NCI-H526 treated with DMSO at 0.1 percent for 48 hours (cell line): ENCODE results near the gene MYH16.
"Not testable (repeated sequence)": the region's sequence is repeated elsewhere in the genome, so short reads cannot be mapped to it uniquely, and the experiment has no call there.

Experiments
- DNase-seq: peaks from one replicate; lab custom pipeline; 2025; lab: John Stamatoyannopoulos, UW

MYH16 gene

DNA sequence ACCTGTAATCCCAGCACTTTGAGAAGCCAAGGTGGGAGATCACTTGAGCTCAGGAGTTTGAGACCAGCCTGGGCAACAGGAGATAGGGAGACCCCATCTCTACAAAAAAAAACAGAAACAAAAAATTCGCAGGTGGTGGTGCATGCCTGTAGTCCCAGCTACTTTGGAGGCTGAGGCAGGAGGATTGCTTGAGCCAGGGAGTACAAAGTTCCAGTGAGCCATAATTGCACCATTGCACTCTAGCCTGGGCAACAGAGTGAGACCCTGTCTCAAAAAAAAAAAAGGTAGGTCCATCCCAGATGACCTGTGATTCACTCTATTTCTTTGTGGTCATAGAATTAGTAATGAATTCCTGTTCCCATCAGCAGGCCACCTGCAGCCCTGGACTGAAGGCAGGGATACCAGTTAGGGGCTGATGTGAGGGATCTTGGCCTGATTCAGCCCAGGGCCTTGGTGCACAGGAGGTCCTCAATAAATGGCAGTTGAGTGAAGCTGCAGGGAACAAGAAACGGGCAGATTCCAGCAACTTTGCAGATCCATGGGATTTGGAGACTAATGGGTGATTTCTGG, at the start of gene MYH16:
MYH16 (plus strand) TSS at position 364 of the 570 bp plus-strand sequence.
- DNase-seq = no peak

DNA sequence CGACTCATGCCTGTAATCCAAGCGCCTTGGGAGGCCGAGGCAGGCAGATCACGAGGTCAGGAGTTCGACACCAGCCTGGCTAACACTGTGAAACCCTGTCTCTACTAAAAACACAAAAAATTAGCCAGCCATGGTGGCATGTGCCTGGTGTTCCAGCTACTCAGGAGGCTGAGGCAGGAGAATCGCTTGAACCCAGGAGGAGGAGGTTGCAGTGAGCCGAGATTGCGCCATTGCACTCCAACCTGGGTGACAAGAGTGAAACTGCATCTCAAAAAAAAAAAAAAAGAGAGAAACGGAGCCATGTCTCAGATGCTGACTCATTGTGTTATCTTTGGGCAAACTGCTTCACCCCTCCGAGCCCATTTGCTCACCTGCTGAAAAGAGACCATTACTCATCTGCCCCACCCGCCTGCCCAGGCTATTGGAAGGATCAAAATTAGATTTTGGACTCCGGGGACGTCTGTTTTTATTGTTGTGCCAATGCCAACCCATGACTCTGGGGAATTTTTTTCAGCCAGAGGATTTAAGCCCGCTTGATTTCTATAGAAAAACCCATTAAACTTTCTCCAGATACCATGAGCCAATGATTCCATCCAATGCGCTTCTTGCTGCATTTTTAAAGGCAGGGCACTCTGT, 48.3 kb upstream of the MYH16 start:
- not testable (repeated sequence) for DNase-seq

DNA sequence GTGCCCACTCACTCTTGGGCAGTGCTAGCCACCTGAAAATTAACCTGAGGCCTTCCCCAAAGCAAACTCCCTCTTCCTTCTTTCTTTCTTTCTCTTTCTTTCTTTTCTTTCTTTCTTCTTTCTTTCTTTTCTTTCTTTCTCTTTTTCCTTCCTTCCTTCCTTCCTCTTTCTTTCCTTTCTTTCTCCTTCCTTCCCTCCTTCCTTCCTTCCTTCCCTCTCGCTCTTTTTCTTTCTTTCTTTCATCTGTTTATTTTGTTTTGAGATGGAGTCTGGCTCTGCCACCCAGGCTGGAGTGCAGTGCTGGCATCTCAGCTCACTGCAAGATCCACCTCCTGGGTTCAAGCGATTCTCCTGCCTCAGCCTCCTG, 47.8 kb upstream of the MYH16 start:
- DNase-seq = no peak

DNA sequence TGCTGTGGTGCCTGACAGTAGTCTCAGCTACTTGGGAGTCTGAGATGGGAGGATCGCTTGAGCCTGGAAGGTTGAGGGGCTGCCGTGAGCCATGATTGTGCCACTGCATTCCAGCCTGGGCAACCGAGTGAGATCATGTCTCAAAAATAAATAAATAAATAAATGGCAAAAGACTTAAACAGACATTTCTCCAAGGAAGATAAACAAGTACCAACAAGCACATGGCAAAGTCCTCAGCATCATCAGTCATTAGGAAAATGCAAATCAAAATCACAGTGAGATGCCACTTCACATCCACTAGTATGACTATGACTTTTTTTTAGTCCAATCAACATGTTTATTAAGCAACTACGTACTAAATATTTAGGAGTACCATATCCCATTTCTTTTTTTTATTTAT, 43.4 kb upstream of the MYH16 start:
- no peak for DNase-seq

DNA sequence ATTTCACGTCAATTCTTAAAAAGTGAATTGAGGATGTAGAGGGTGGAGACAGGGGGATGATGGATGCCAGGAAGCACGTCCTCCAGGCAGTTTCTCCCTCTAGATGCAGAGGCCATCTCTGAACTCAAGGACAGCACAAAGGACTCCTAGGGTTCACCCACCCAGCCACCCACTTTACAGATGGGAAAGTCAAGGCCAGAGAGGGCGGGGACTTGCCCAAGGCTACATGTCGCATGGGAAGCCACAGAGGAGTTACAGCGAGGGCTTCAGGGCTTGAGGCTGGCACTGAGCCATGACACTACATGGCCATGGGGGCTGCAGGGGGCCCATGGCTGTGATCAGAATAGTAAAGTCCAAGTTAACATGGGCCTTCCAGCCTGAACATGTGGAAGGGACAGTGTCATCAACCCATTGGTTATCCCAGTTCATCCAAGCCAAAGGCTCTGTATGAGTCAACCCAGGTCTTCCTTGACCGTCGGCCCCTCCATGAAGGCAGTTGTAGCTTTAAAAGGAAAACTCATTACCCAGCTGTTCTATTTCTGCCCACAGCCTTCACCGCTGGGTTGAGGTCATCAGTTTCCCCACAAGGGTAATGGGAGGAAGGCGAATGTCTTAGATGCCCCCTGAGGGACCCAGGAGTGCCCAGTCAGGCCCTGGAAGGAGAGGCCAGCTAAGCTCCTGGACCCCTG, 40.4 kb upstream of the MYH16 start:
- DNase-seq = no peak

DNA sequence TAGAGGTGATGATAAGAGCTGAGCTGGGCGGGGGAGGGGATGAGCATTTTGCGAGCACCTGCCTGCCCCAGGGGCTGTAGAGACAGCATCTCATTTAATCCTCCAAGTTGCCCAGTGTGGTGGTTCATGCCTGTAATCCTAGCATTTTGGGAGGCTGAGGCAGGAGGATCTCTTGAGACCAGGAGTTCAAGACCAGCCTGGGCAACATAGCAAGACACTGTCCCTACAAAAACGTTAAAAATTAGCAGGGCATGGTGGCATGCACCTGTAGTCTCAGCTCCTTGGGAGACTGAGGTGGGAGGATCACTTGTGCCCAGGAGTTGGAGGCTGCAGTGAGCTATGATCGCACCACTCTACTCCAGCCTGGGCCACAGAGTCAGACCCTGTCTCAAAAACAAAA, 39.7 kb upstream of the MYH16 start:
- DNase-seq = not testable (repeated sequence)

DNA sequence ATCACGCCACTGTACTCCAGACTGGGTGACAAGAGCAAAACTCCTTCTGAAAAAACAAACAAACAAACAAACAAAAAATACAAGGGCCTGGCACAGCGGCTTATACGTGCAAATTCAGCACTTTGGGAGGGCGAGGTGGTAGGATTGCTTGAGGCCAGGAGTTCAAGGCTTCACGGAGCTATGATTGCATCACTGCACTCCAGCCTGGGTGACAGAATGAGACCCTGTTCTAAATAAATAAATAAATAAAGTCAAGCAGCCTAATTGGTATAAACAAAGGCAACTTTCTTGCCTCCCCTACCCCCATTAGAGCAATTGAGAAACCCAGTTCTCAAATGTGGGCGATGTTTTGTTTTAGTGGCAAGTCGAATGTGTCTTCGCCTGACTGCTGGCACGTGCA, 38.5 kb upstream of the MYH16 start:
- DNase-seq = no peak

DNA sequence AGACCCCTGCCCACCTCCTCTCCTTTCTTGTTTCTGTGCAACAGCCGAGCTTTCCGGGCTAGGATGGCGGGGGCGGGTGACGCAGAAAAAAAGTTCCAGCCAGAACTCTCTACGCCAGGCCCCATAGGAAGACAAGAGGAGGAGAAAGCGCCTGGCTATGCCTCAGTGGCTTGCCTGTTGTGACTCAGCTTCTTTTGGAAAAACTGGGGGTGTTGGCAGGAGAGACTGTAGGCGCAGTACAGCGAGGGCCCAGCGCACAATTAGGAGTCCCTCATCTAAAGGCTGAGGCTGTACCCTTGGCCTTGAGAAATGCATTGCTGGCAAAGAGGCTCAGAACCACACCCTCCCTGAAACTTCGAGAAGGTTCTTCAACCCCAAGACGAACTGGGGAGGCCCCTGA, 36.7 kb upstream of the MYH16 start:
- DNase-seq = no peak

DNA sequence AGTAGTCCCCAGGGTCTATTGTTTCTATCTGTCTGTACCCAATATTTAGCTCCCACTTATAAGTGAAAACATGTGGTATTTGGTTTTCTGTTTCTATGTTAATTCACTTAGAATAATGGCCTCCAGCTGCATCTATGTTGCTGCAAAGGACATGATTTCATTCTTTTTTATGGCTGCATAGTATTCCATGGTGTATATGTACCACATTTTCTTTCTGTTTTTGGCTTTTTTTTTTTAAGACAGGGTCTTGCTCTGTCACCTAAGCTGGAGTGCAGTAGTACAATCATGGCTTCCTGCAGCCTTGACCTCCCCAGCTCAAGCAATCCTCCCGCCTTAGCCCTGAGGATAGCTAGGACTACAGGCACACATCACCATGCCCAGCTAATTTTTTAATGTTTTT, 34.8 kb upstream of the MYH16 start:
- DNase-seq = not testable (repeated sequence)

DNA sequence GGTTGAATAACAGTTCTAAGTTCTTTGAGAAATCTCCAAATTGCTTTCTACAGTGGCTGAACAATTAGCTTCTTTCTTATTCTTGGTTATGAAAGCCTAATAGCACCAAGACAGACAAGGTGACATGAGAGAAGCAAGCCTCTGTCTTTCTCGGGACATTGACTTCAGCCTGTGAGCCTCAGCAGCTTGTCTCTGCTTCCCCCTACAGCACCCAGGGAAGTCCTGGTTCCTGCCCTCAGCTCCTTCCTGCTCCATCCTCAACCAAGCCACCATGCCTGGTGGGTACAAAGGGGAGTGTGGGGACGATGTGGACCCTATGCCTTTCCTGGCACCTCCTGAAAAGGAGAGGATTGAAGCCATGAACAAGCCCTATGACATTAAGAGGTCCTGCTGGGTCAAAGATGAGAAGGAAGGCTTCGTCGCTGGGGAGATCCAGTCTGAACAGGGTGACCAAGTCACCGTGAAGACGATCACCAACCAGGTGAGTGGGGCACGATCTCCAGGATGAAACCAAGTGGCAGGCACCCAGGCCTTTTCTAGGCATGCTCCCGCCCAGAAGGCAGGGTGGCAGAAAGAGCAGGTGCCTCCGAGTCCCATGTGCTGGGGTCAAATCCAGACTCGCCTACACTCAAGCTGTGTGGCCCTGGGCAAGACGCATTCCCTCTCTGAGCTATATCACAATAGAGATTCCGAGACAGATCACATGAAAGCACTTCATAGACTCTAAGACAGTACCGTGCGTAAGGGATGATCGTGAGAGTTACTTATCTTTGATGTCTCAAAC, 33.9 kb upstream of the MYH16 start:
- no peak for DNase-seq

DNA sequence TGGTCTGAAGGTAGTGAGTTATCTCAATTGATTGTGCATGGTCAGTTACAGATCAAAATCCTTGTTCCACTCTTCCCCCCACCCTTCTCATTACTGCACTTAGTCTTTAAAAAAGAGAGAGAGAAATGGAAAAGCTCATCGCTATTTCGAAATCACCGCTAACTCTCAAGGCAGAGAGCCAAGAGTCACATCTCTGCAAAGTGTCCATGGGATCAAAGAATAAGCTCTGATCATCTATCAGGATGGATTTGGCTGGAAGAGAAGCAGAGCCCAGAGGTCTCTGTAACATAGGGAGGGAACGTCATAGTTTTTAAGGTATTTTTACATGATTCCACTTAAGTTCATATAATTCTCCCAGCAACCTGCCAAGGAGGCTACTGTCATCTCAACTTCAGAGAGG, 30.0 kb upstream of the MYH16 start:
- no peak for DNase-seq

DNA sequence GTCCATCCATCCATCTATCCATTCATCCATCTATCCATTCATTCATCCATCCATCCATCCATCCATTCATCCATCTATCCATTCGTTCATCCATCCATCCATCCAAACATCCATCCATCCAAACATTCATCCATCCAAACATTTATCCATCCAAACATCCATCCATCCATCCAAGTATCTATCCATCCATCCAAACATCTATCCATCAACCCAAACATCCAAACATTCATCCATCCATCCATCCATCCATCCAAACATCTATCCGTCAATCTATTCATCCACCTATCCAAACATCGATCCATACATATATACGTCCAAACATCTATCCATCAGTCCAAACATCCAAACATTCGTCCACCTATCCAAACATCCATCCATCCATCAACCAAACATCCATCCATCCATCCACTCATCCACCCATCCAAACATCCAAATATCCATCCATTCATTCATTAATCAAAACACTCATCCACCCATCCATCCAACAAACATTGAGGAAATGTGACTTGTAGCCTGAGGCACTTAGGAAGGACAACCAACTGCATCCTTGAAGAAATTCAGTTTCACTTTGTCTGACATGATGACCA, 28.8 kb upstream of the MYH16 start:
- DNase-seq = no peak

DNA sequence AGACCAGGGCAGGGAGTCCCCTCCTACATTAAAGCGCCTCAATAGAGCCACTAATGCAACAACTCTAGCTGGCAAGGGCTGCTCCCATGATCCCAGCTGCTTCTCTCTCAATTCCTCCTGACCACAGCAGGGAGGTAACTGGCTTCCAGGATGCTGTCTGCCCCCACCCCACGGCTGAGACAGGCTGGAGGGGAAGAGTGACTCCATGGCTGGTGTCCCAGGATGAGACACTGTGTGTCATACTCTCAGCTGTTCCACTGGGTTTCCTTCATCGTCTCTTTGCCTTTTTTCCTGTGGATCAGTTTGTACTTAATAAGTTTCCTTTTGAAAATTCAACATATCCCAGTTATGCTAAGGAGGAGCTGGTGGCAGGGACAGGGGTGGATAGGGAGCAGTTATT, 27.7 kb upstream of the MYH16 start:
- no peak for DNase-seq

DNA sequence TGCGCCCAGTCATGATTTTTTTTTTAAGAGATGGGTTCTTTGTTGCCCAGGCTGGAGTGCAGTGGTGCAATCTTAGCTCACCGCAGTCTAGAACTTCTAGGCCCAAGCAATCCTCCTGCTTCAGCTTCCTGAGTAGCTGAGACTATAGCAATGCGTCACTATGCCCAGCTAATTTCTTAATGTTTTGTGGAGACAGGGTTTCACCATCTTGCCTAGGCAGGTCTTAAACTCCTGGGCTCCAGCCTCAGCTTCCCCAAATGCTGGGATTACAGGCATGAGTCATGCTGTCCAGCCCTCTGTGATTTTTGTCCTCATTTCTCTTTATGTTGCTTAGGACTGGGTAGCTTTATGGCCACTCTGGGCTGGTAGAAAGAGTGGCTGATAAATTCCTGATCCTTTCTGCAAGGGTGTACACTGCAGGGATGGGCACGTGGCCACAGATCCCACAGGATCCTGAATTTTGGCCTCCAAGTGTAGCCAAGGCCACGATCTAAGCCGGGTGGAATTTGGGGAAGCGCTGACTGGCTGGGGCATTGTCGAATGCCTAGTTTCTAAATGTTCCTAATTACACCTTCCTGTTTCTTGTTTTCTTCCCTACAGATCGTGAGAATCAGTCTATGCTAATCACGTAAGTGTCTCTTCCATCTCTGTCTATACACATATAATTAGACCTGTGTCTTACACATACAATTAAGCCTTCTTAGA, 24.1 kb upstream of the MYH16 start:
- no peak for DNase-seq

DNA sequence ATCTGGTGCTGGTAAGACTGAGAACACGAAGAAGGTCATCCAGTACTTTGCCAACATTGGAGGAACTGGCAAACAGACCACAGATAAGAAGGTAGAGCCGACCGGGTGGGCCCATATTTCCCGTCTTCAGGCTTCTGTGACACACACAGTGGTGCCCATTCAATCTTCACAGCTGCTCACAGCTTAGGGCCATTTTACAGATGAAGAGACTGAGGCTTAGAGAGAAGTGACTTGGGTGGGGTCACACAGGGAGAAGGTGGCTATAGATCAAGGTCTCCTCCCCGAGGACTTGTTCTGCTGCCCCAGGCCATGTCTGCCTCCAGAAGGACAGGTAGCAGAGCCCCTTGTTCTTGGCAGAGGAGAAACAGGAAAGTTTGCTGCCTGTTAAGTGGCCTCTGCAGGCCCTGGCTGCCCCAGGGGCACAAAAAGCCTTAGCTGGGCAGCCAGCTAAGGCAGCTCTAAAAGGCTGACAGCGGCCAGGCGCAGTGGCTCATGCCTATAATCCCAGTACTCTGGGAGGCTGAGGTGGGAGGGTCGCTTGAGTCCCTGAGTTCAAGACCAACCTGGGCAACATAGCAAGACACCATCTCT, 22.6 kb upstream of the MYH16 start:
- DNase-seq = no peak

DNA sequence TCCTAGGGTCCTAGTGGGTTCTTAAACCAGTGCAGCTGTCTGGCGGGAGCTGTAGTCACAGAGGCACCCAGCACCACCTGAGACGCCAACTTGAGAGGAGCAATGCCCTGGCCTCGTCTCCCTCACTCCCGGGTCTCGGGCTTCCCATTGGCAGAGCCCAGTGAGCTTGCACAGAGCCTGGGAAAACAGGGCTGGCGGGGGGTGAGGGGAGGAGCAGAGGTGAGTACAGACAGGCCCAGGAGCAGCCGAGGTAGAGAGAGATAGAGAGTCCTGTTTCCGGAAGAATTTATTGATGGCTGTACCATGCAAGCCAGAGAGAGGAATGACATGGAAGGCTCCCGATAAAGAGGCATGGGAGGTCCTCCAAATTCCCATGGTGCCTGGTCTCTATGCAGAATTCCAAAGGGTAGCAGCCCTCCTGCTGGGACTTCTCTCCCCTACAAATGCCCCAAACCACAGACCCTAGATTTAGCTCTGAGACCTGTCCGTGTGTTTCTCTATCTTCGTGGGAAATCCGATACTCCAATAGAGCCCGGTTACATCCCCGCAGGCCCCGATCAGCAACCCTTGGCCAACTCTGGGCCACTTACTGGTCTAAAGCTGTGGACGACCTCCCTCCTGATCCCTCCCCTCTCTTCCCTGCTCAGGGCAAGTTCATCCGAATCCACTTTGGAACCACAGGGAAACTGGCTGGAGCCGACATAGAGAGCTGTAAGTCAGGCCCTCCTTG, 20.3 kb upstream of the MYH16 start:
- DNase-seq = no peak

DNA sequence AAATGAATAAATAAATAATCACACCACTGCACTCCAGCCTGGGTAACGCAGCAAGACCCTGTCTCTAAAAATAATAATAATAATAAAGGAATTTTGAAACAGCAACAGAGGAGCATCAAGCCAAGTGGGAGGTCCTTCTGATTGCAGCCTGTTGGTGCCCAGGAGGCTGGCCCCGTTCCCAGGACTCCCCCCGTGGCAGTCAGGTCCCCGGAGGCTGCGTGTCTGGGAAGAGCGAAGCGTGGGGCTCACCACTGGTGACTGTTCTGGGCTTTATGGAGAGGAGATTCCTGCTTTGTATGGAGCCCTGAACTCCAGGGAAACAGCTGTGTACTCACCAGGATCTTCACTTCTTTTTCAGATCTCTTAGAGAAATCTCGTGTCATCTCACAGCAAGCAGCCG, 19.3 kb upstream of the MYH16 start:
- no peak for DNase-seq

DNA sequence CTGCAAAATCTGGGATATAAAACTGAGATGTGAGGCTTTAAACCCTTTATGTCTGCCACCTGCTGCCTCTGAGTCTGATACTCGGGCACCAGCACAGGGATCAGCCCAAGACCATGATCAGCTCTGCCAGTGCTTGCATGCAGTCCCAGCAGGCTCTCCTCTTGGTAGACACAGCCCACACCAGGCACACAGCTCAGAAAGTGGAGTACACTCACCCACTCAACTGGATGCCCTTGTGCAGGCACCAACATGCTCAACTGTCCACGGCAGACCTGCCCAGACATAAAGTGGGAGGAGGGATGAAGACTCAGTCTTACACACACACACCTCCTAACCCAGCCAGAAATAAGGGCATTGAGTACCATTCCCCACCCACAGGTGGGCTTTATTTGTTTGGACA, 18.2 kb upstream of the MYH16 start:
- DNase-seq = no peak

DNA sequence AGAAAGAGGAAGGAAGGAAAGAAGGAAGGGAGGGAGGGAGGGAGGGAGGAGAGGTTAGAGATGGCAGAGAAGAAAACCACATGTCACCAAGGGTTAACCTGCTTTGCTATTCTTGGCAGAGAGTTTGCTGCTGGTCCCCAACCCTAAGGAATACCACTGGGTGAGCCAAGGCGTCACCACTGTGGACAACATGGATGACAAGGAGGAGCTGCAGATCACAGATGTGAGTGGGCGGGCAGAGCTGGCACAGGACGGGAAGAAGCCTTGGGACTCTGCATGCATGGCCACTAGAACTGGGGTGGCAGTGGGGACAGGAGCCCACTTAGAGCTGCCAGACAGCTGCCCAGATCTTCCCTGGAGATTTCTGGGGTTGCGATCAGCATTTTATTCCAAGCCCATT, 17.2 kb upstream of the MYH16 start:
- DNase-seq = no peak

DNA sequence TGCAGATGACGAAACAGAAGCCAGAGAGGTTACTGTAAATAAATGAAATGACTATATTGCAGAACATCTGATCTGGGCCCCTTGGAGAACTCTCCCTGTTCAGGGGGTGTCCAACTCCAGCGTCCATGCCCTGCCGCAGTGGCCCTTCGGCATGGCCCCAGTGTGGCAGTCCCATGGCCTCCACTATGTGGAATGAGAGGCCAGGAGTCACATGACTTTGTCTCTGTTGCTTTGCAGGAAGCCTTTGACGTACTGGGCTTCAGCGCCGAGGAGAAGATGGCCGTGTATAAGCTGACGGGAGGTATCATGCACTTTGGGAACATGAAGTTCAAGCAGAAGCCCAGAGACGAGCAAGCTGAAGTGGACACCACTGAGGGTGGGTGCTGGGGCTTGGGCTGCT, 15.6 kb upstream of the MYH16 start:
- DNase-seq = no peak

DNA sequence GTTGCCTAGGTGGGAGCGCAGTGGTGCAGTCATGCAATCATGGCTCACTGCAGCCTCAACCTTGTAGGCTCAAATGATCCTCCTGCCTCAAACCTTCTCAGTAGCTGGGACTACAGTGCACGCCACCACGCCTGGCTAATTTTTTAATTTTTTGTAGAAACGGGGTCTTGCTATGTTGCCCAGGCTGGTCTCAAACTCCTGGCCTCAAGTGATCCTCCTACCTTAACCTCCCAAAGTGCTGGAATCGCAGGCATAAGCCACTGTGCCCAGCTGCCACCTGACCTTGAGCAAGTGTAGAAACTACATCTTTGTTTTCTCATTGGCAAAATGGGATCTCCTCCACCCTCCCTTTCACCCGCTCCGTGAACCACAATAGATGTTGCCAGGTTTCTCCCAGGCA, 15.0 kb upstream of the MYH16 start:
- no peak for DNase-seq
